C4-2B (cell line): ENCODE results near the gene SMARCA2.

ENCODE experiments used
- CTCF ChIP-seq: fragments of 450-650 bp; conservative IDR thresholded peaks from 2 replicates; pipeline ENCODE4 v1.5.1; 2017; ENCODE audit warnings: mild to moderate bottlenecking
- ZFX ChIP-seq: fragments of 450-650 bp; IDR thresholded peaks from 2 replicates; pipeline ENCODE4 v1.6.1; 2017

GRCh38 chr9:2083479-2083878 lies 68.3 kb downstream of the SMARCA2 start:
- TF ChIP-seq CTCF = no peak
- no peak for TF ChIP-seq ZFX
